Cardiac muscle cell (in vitro differentiated cells and primary cell): ENCODE results near the gene GPBAR1. TPM values are rescaled to one million over a fixed set of nuclear protein-coding genes. Genes with fewer than 3 reads are reported as not detected.
A peak's percentile ranks its signal among the peaks of the same experiment; 100 is the strongest.

Experiments used
- DNase-seq, 2 donors: peaks; one replicate each; pipeline versions ENCODE4 v3.0.0 to v3.0.0-alpha.2; 2010 to 2017; ENCODE audit warnings: low read depth in 1 of 2, low spot score in 1 of 2
- H3K27ac ChIP-seq: fragments of 200-600 bp; sonication (generic); 2 replicates; pipeline ENCODE4 v1.5.1; 2016
- H3K27me3 ChIP-seq: fragments of 200-600 bp; sonication (generic); 2 replicates; pipeline ENCODE4 v1.6.0; 2016; ENCODE audit warnings: control low read depth
- H3K36me3 ChIP-seq: fragments of 200-600 bp; sonication (generic); 2 replicates; pipeline ENCODE4 v1.5.1; 2016; ENCODE audit warnings: control low read depth
- H3K4me1 ChIP-seq: fragments of 200-600 bp; sonication (generic); 2 replicates; pipeline ENCODE4 v1.8.1; 2017; ENCODE audit warnings: low read depth, mild to moderate bottlenecking, mixed run types
- H3K4me3 ChIP-seq: fragments of 200-600 bp; sonication (generic); 2 replicates; pipeline ENCODE4 v1.5.1; 2016; ENCODE audit warnings: mild to moderate bottlenecking
- H3K9me3 ChIP-seq: fragments of 200-600 bp; sonication (generic); 2 replicates; pipeline ENCODE4 v1.5.1; 2017; ENCODE audit warnings: low read depth, mild to moderate bottlenecking, control low read depth
- CTCF ChIP-seq: IDR thresholded peaks from 2 replicates; pipeline ENCODE4 v1.5.1; 2012; ENCODE audit warnings: low read depth, mild to moderate bottlenecking, low read length
- polyA plus RNA-seq: library from polyadenylated mRNA; unstranded; fragments of >200 nt; fragmentation: Nextera tagmentation; extraction: Ambion mirVana; gene quantifications from 2 replicates; pipeline ENCODE4 v1.2.1, GENCODE V29; 2016
- total RNA-seq: library from RNA; depleted of rRNA; stranded (reverse); fragments of >200 nt; gene quantifications from 2 replicates; pipeline ENCODE4 v1.2.3, GENCODE V29; 2016

GPBAR1 gene
- total and polyA plus RNA-seq, 2 experiments from 2014 or later, result 4.4 to 7.9 TPM

- Histone ChIP-seq H3K27me3 (no peaks in the 10 kb centered on the region), H3K36me3 (peaks cover 21% of the 10 kb centered on the region), H3K9me3 (no peaks in the 10 kb centered on the region), H3K4me3 (no peak overlapping the region), H3K27ac (no peak overlapping the region), H3K4me1 (no peaks in the 10 kb centered on the region)
- no peak for TF ChIP-seq CTCF
- no peak for DNase-seq
Observed at GRCh38 chr2:218278531-218279360, 17.9 kb downstream of the GPBAR1 start.

- Histone ChIP-seq H3K27ac (no peak overlapping the region), H3K36me3 (peaks cover 7% of the 10 kb centered on the region), H3K9me3 (no peaks in the 10 kb centered on the region), H3K4me3 (no peak overlapping the region), H3K27me3 (no peaks in the 10 kb centered on the region), H3K4me1 (no peaks in the 10 kb centered on the region)
- TF ChIP-seq CTCF, result no peak
- no peak for DNase-seq
Observed at GRCh38 chr2:218280260-218280870, 19.6 kb downstream of the GPBAR1 start.

- Histone ChIP-seq H3K27ac (no peak overlapping the region), H3K4me1 (peaks cover 10% of the 10 kb centered on the region)
Observed at GRCh38 chr2:218281449-218281848, 20.6 kb downstream of the GPBAR1 start.

GRCh38 chr2:218282173-218282991 lies 21.6 kb downstream of the GPBAR1 start:
- no peaks in the 10 kb centered on the region for H3K36me3 ChIP-seq
- no peak overlapping the region for H3K4me3 ChIP-seq
- H3K27ac ChIP-seq, result peak overlapping the region; percentile 66
- DNase-seq, result no peak
- H3K4me1 ChIP-seq, result peaks cover 20% of the 10 kb centered on the region
- no peak for TF ChIP-seq CTCF
- H3K27me3 ChIP-seq, result no peaks in the 10 kb centered on the region
- no peaks in the 10 kb centered on the region for H3K9me3 ChIP-seq

More at GRCh38 chr2:218281449-218281848, 20.6 kb downstream of the GPBAR1 start:
- no peak for DNase-seq
- H3K9me3 ChIP-seq, result no peaks in the 10 kb centered on the region
- peaks cover 3% of the 10 kb centered on the region for H3K36me3 ChIP-seq
- no peak for TF ChIP-seq CTCF
- no peak overlapping the region for H3K4me3 ChIP-seq
- no peaks in the 10 kb centered on the region for H3K27me3 ChIP-seq

GRCh38 chr2:218284106-218284811 lies 23.4 kb downstream of the GPBAR1 start:
- Histone ChIP-seq H3K9me3 (no peaks in the 10 kb centered on the region), H3K36me3 (no peaks in the 10 kb centered on the region), H3K27me3 (no peaks in the 10 kb centered on the region), H3K27ac (no peak overlapping the region), H3K4me3 (no peak overlapping the region), H3K4me1 (peaks cover 25% of the 10 kb centered on the region)
- DNase-seq, result peak in 1 of 2 donors; percentile 74
- TF ChIP-seq CTCF, result no peak
